ENCODE measurements around the gene TNRC6C. TPM values are rescaled to one million over a fixed set of nuclear protein-coding genes. Genes with fewer than 3 reads are reported as not detected.
A peak's percentile ranks its signal among the peaks of the same experiment; 100 is the strongest.

The TNRC6C gene
- total and polyA plus RNA-seq, 2 of the 13 experiments (the other 11 are each of a cell fraction or from before 2014, with no cell fraction given) = 0.66 to 4.9 TPM

- TF ChIP-seq, protein P1, sequence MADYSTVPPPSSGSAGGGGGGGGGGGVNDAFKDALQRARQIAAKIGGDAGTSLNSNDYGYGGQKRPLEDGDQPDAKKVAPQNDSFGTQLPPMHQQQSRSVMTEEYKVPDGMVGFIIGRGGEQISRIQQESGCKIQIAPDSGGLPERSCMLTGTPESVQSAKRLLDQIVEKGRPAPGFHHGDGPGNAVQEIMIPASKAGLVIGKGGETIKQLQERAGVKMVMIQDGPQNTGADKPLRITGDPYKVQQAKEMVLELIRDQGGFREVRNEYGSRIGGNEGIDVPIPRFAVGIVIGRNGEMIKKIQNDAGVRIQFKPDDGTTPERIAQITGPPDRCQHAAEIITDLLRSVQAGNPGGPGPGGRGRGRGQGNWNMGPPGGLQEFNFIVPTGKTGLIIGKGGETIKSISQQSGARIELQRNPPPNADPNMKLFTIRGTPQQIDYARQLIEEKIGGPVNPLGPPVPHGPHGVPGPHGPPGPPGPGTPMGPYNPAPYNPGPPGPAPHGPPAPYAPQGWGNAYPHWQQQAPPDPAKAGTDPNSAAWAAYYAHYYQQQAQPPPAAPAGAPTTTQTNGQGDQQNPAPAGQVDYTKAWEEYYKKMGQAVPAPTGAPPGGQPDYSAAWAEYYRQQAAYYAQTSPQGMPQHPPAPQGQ (CRISPR knock-in tag; IDR thresholded peaks at IDR 0.05; ENCODE audit: borderline replicate concordance) = no peak
- TF ChIP-seq EEA1 (CRISPR knock-in tag; IDR thresholded peaks at IDR 0.05; ENCODE audit: borderline replicate concordance) (no peak), ZSCAN5A (CRISPR knock-in tag; IDR thresholded peaks at IDR 0.05; ENCODE audit: borderline replicate concordance) (no peak), ZNF263 (CRISPR knock-in tag; IDR thresholded peaks at IDR 0.05) (no peak; the same call in 1 of the 2 replicates), ZNF572 (CRISPR knock-in tag; IDR thresholded peaks at IDR 0.05) (no peak), ZNF280B (CRISPR knock-in tag; IDR thresholded peaks at IDR 0.05; ENCODE audit: borderline replicate concordance) (no peak; the same call in 1 of the 2 replicates), ZFP82 (CRISPR knock-in tag; IDR thresholded peaks at IDR 0.05; ENCODE audit: borderline replicate concordance) (no peak), SRF (IDR thresholded peaks at IDR 0.05; ENCODE audit: low read depth, low read length) (no peak), ZNF780A (CRISPR knock-in tag; IDR thresholded peaks at IDR 0.05) (no peak; the same call in 1 of the 2 replicates), SOX13 (IDR thresholded peaks at IDR 0.05) (0 out of 2 replicates have a peak, but pooled peaks have one; percentile 42), SOX13 (CRISPR knock-in tag; conservative IDR thresholded peaks at IDR 0.05 in 1 of 2, IDR thresholded peaks at IDR 0.05 in 1 of 2) (peak in 1 of 2 experiments; percentile 43; a peak in 1 of 4 replicates), ZNF30 (CRISPR knock-in tag; IDR thresholded peaks at IDR 0.05) (peak; percentile 55; the same call in 1 of the 2 replicates), MNT (IDR thresholded peaks at IDR 0.05) (0 out of 2 replicates have a peak, but pooled peaks have one; percentile 30)
- TF ChIP-seq, protein P2, sequence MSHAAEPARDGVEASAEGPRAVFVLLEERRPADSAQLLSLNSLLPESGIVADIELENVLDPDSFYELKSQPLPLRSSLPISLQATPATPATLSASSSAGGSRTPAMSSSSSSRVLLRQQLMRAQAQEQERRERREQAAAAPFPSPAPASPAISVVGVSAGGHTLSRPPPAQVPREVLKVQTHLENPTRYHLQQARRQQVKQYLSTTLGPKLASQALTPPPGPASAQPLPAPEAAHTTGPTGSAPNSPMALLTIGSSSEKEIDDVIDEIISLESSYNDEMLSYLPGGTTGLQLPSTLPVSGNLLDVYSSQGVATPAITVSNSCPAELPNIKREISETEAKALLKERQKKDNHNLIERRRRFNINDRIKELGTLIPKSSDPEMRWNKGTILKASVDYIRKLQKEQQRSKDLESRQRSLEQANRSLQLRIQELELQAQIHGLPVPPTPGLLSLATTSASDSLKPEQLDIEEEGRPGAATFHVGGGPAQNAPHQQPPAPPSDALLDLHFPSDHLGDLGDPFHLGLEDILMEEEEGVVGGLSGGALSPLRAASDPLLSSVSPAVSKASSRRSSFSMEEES (CRISPR knock-in tag; IDR thresholded peaks at IDR 0.05) = peak; percentile 21
- TF ChIP-seq, protein P3, sequence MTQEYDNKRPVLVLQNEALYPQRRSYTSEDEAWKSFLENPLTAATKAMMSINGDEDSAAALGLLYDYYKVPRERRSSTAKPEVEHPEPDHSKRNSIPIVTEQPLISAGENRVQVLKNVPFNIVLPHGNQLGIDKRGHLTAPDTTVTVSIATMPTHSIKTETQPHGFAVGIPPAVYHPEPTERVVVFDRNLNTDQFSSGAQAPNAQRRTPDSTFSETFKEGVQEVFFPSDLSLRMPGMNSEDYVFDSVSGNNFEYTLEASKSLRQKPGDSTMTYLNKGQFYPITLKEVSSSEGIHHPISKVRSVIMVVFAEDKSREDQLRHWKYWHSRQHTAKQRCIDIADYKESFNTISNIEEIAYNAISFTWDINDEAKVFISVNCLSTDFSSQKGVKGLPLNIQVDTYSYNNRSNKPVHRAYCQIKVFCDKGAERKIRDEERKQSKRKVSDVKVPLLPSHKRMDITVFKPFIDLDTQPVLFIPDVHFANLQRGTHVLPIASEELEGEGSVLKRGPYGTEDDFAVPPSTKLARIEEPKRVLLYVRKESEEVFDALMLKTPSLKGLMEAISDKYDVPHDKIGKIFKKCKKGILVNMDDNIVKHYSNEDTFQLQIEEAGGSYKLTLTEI (CRISPR knock-in tag; conservative IDR thresholded peaks at IDR 0.05) = no peak
Measured at GRCh38 chr17:78128551-78129350, 170.2 kb downstream of the TNRC6C start, which contains the start of gene TMC6 (continued).
